ENCODE measurements around the gene MSI2. TPM values are rescaled to one million over a fixed set of nuclear protein-coding genes. Genes with fewer than 3 reads are reported as not detected.

The MSI2 gene
- total and polyA plus RNA-seq, 2 donors (not counting 1 experiment from before 2014, with no cell fraction given): 16.1 to 196 TPM

GRCh38 chr17:57215317-57215716, 41.0 kb upstream of the MSI2 start:
- H3K4me2 ChIP-seq (replicated peaks; ENCODE audit: low read depth, low read length, poor library complexity, severe bottlenecking): no peak overlapping the region

More at GRCh38 chr17:57215317-57215716, 41.0 kb upstream of the MSI2 start:
- H3K9me3 ChIP-seq (ENCODE audit: control extremely low read depth in 1 of 3, control insufficient read depth in 2 of 3, insufficient read depth in 1 of 3, low read length in 2 of 3): no peaks in the 10 kb centered on the region
- ChIA-PET CTCF (no interaction called here), POLR2A (no interaction called here)
- H4K20me1 ChIP-seq (ENCODE audit: control insufficient read depth, insufficient read depth, low read length, poor library complexity, severe bottlenecking): no peaks in the 10 kb centered on the region
- peaks cover 0 to 6% (median 3%) of the 10 kb centered on the region in 4 experiments for H3K27me3 ChIP-seq (replicated peaks in 1 of 4; ENCODE audit: control extremely low read depth in 1 of 4, control insufficient read depth in 3 of 4, insufficient read depth in 4 of 4, low read length in 3 of 4)
- no CpG with 5 or more reads among the region's 8 CpGs for WGBS (ENCODE audit: insufficient coverage)
- no peak overlapping the region for H3K9ac ChIP-seq (ENCODE audit: low read length)
- H3K4me1 ChIP-seq (ENCODE audit: control insufficient read depth in 2 of 2, insufficient read depth in 2 of 2, low read length in 2 of 2): no peaks in the 10 kb centered on the region
- no peak for TF ChIP-seq CTCF (IDR thresholded peaks at IDR 0.05)
- no peak for TF ChIP-seq EZH2 (IDR thresholded peaks at IDR 0.05; ENCODE audit: borderline replicate concordance, insufficient read depth, low read depth, low read length, poor library complexity, severe bottlenecking)
- peaks cover 44% of the 10 kb centered on the region for H3K27me3 Mint-ChIP-seq
- no peaks in the 10 kb centered on the region for H3K4me1 Mint-ChIP-seq
- no peaks in the 10 kb centered on the region for H3K9me3 Mint-ChIP-seq (ENCODE audit: insufficient read depth)
- intact Hi-C loops (cut with micrococcal nuclease): no loop called here
- H2AFZ ChIP-seq (ENCODE audit: insufficient read depth, low read depth, low read length, poor library complexity, severe bottlenecking): no peak overlapping the region
- ATAC-seq (ENCODE audit: low read depth) (no peak), DNase-seq (no peak)
- no peaks in the 10 kb centered on the region for H3K79me2 ChIP-seq (ENCODE audit: control insufficient read depth, insufficient read depth, low read length)
- H3K27ac ChIP-seq (ENCODE audit: low read length in 2 of 2): no peak overlapping the region
- H3K36me3 ChIP-seq (replicated peaks in 1 of 2; ENCODE audit: control extremely low read depth in 1 of 2, control insufficient read depth in 1 of 2, extremely low read depth in 1 of 2, insufficient read depth in 2 of 2, low read length in 1 of 2): no peaks in the 10 kb centered on the region
- H3K27ac Mint-ChIP-seq: no peak overlapping the region
- H3K4me3 Mint-ChIP-seq: no peak overlapping the region
- H3K4me3 ChIP-seq (ENCODE audit: control extremely low read depth in 1 of 5, extremely low read depth in 1 of 5, insufficient read depth in 1 of 5, low read depth in 2 of 5, low read length in 4 of 5): no peak overlapping the region

Measured in B cell (primary cell).